GM13976 (cell line): ENCODE data around the gene CAND2.

Experiments
- DNase-seq: peaks from one replicate; pipeline ENCODE4 v3.0.0; 2012; ENCODE audit warnings: low spot score
- CTCF ChIP-seq: IDR thresholded peaks from 2 replicates; pipeline ENCODE4 v1.5.1; 2012; ENCODE audit warnings: borderline replicate concordance, mild to moderate bottlenecking; ENCODE audit not compliant: insufficient read depth; ENCODE audit errors: extremely low read depth, missing control alignments, control extremely low read depth
- in situ Hi-C: fragments of 300-500 bp; cut with MboI; formaldehyde crosslinking; loops from one replicate; pipeline ENCODE4 v1.12.0; 2022; ENCODE audit warnings: low sequenced_read_pairs, mixed read lengths, inconsistent platforms; ENCODE audit not compliant: unreplicated experiment

Gene CAND2

GRCh38 chr3:12809001-12809400, 12.5 kb downstream of the CAND2 start:
- no peak for TF ChIP-seq CTCF
- in situ Hi-C loops, result no loop called here
- DNase-seq, result no peak

GRCh38 chr3:12809435-12809834, 13.0 kb downstream of the CAND2 start:
- no peak for DNase-seq
- TF ChIP-seq CTCF, result no peak
- in situ Hi-C loops, result no loop called here

GRCh38 chr3:12810013-12810780, 13.7 kb downstream of the CAND2 start:
- in situ Hi-C loops, result no loop called here
- TF ChIP-seq CTCF, result peak; percentile 76
- peak; percentile 100 for DNase-seq

- in situ Hi-C loops, result no loop called here
- no peak for TF ChIP-seq CTCF
- no peak for DNase-seq
These were observed 14.5 kb downstream of the CAND2 start for GRCh38 chr3:12810961-12811360.

GRCh38 chr3:12812812-12813211, 16.3 kb downstream of the CAND2 start:
- DNase-seq, result no peak
- no peak for TF ChIP-seq CTCF
- in situ Hi-C loops, result no loop called here

- TF ChIP-seq CTCF, result no peak
- in situ Hi-C loops, result no loop called here
- DNase-seq, result no peak
These were observed 17.5 kb downstream of the CAND2 start for GRCh38 chr3:12813967-12814366.
